Measurements from ENCODE around the gene SV2B. TPM values are rescaled to one million over a fixed set of nuclear protein-coding genes. Genes with fewer than 3 reads are reported as not detected.

SV2B gene, protein sequence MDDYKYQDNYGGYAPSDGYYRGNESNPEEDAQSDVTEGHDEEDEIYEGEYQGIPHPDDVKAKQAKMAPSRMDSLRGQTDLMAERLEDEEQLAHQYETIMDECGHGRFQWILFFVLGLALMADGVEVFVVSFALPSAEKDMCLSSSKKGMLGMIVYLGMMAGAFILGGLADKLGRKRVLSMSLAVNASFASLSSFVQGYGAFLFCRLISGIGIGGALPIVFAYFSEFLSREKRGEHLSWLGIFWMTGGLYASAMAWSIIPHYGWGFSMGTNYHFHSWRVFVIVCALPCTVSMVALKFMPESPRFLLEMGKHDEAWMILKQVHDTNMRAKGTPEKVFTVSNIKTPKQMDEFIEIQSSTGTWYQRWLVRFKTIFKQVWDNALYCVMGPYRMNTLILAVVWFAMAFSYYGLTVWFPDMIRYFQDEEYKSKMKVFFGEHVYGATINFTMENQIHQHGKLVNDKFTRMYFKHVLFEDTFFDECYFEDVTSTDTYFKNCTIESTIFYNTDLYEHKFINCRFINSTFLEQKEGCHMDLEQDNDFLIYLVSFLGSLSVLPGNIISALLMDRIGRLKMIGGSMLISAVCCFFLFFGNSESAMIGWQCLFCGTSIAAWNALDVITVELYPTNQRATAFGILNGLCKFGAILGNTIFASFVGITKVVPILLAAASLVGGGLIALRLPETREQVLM
- total RNA-seq (3.9 TPM), polyA plus RNA-seq (ENCODE audit: insufficient read depth, low read depth, low replicate concordance) (0.17 TPM)
- long read RNA-seq, donor 1: 0 reads
- long read RNA-seq, donor 2: 0 reads
- long read RNA-seq, donor 3: 0 reads
- long read RNA-seq, donor 4: 0 reads
- long read RNA-seq, donor 5: 0 reads
- long read RNA-seq, donor 6: 0 reads
- long read RNA-seq, donor 7, partial matches to known transcripts: 1 of 1 reads
- long read RNA-seq, donor 7, other reads (novel, unspliced or antisense): 0 of 1 reads
- long read RNA-seq, donor 8: 0 reads
- long read RNA-seq, donor 9: 0 reads
- long read RNA-seq, donor 10: 0 reads

DNA sequence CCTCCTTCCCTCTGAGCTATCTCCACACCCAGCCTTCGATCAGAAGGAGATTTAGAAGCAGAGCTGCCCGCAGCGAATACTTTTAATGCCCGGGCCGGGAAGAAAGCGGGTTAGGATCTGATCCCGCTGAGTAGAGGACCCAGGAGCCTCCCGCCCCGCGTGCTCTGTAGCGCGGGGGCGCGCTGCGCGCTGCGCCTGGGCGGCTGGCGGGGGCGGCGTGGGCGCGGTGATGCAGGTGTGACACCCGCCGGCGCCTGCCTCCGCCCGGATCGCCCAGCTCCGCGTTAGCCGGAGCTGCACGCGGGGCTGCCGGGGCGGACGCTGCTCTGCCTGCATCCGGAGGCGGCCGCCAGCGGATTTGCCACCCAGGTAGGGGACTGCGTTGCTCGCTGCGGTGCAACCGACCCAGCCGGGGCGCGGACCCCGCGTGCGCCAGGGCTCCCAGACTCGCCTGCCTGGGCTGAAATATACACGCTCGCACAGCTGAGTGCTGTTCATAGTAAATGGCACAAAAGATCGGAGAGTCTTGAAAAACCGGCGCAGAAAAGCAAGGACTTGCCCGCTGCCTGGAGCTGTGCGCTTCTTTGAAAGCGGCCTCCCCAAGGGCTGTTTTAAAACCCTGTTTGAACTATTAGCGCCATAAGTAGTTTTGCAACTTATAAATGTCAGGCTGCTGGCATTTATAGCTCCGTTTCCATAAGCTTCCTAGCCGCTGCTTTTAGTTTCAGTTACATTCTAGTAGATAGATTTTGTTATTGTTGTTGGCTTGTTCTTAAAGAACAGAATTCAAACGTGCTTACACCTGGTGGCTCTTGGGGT lies at the start of gene SV2B:
SV2B (plus strand) TSS at position 263 of the 819 bp plus-strand sequence. CDS start 126,007 bp downstream, outside the sequence.
- peak; percentile 44 to 68 (median 49) for DNase-seq
- H3K36me3 ChIP-seq (ENCODE audit: control insufficient read depth in 2 of 3, insufficient read depth in 3 of 3, low read length in 3 of 3): no peaks in the 10 kb centered on the region
- FAIRE-seq: no peak
- peaks cover 0 to 3% (median 0%) of the 10 kb centered on the region in 3 donors for H3K9me3 ChIP-seq (ENCODE audit: control insufficient read depth in 2 of 3, insufficient read depth in 1 of 3, low read length in 3 of 3)
- H3K4me1 ChIP-seq (ENCODE audit: control insufficient read depth in 2 of 3, insufficient read depth in 2 of 3, low read depth in 1 of 3, low read length in 3 of 3): peaks cover 0 to 3% (median 0%) of the 10 kb centered on the region in 3 donors
- peak within 1 kb of the TSS in 1 of 3 donors; percentile 1 for H3K9ac ChIP-seq (ENCODE audit: low read length in 3 of 3)
- H3K27ac ChIP-seq (ENCODE audit: low read depth in 2 of 2, low read length in 2 of 2): no peak within 1 kb of the TSS
- peak within 1 kb of the TSS; percentile 14 to 37 (median 24) for H3K4me3 ChIP-seq (ENCODE audit: low read length in 3 of 3)
- peaks cover 26% of the 10 kb centered on the region for H3K27me3 ChIP-seq (ENCODE audit: control insufficient read depth, insufficient read depth, low read length)
- intact Hi-C loops (cut with DNase I): no loop called here
- TF ChIP-seq, protein P1, sequence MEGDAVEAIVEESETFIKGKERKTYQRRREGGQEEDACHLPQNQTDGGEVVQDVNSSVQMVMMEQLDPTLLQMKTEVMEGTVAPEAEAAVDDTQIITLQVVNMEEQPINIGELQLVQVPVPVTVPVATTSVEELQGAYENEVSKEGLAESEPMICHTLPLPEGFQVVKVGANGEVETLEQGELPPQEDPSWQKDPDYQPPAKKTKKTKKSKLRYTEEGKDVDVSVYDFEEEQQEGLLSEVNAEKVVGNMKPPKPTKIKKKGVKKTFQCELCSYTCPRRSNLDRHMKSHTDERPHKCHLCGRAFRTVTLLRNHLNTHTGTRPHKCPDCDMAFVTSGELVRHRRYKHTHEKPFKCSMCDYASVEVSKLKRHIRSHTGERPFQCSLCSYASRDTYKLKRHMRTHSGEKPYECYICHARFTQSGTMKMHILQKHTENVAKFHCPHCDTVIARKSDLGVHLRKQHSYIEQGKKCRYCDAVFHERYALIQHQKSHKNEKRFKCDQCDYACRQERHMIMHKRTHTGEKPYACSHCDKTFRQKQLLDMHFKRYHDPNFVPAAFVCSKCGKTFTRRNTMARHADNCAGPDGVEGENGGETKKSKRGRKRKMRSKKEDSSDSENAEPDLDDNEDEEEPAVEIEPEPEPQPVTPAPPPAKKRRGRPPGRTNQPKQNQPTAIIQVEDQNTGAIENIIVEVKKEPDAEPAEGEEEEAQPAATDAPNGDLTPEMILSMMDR (IDR thresholded peaks at IDR 0.05; ENCODE audit: borderline replicate concordance, extremely low read depth, insufficient read depth): no peak

DNA sequence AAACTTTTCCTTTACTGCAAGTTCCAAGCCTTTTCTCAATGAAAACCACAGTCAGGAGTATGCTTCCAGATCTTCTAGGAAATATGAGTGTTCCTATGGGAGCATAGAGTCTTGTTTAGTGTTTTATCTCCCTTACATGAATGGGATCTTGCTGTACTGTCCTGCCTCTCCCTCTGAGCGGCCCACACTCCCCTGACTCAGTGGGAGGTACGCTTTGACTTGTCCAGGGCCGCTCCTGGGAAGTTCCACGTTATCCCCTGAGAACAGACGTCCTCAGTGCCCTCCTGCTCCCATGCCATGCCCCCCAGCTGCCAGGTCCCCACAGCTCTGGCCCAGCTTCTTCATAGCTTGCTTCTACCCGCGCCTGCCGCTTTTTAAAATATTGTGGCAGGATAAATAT lies 48.8 kb upstream of the SV2B start:
- TF ChIP-seq, protein P1 (IDR thresholded peaks at IDR 0.05; ENCODE audit: borderline replicate concordance, extremely low read depth, insufficient read depth): no peak
- no peaks in the 10 kb centered on the region for H3K27me3 ChIP-seq (ENCODE audit: control insufficient read depth, insufficient read depth, low read length)
- no peaks in the 10 kb centered on the region for H3K9me3 ChIP-seq (ENCODE audit: control insufficient read depth in 2 of 3, insufficient read depth in 1 of 3, low read length in 3 of 3)
- no peak for FAIRE-seq
- no peak overlapping the region for H3K9ac ChIP-seq (ENCODE audit: low read length in 3 of 3)
- H3K27ac ChIP-seq (ENCODE audit: low read depth in 2 of 2, low read length in 2 of 2): no peak overlapping the region
- no peak for DNase-seq
- intact Hi-C loops (cut with DNase I): no loop called here
- H3K36me3 ChIP-seq (ENCODE audit: control insufficient read depth in 2 of 3, insufficient read depth in 3 of 3, low read length in 3 of 3): no peaks in the 10 kb centered on the region
- H3K4me3 ChIP-seq (ENCODE audit: low read length in 3 of 3): no peak overlapping the region
- no peaks in the 10 kb centered on the region for H3K4me1 ChIP-seq (ENCODE audit: control insufficient read depth in 2 of 3, insufficient read depth in 2 of 3, low read depth in 1 of 3, low read length in 3 of 3)

DNA sequence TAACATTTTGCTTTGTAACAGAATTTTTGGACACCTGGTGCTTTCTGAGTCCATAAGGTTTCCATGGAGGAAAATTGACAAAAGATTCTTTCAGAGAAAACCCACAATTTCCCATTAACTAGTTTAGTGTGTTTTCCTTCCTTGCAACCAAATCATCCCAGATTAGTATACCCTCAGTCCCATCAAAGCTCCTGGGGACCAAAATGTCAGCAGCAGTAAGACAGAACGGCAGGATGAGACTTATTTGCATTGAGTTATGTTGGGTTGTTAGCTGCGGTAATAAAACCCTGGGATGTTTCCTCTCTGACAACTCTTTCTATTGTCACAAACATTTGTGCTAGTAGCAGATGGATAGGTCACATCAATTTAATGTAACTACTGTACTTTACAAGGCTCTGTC lies 45.2 kb upstream of the SV2B start:
- TF ChIP-seq, protein P1 (IDR thresholded peaks at IDR 0.05; ENCODE audit: borderline replicate concordance, extremely low read depth, insufficient read depth): no peak
- Histone ChIP-seq H3K9ac (ENCODE audit: low read length in 3 of 3) (no peak overlapping the region), H3K36me3 (ENCODE audit: control insufficient read depth in 2 of 3, insufficient read depth in 3 of 3, low read length in 3 of 3) (no peaks in the 10 kb centered on the region), H3K9me3 (ENCODE audit: control insufficient read depth in 2 of 3, insufficient read depth in 1 of 3, low read length in 3 of 3) (no peaks in the 10 kb centered on the region), H3K4me3 (ENCODE audit: low read length in 3 of 3) (no peak overlapping the region), H3K4me1 (ENCODE audit: control insufficient read depth in 2 of 3, insufficient read depth in 2 of 3, low read depth in 1 of 3, low read length in 3 of 3) (no peaks in the 10 kb centered on the region), H3K27me3 (ENCODE audit: control insufficient read depth, insufficient read depth, low read length) (peaks cover 3% of the 10 kb centered on the region), H3K27ac (ENCODE audit: low read depth in 2 of 2, low read length in 2 of 2) (no peak overlapping the region)
- FAIRE-seq (no peak), DNase-seq (no peak)
- intact Hi-C loops (cut with DNase I): loop anchor here (5.0 kb wide), 1 partner anchor 217 kb away; no protein-coding TSS in a partner anchor
